Measurements from ENCODE around the gene LRFN2. TPM values are rescaled to one million over a fixed set of nuclear protein-coding genes. Genes with fewer than 3 reads are reported as not detected.

The LRFN2 gene
- total RNA-seq, 1 donor from 2014 or later = not detected

DNA sequence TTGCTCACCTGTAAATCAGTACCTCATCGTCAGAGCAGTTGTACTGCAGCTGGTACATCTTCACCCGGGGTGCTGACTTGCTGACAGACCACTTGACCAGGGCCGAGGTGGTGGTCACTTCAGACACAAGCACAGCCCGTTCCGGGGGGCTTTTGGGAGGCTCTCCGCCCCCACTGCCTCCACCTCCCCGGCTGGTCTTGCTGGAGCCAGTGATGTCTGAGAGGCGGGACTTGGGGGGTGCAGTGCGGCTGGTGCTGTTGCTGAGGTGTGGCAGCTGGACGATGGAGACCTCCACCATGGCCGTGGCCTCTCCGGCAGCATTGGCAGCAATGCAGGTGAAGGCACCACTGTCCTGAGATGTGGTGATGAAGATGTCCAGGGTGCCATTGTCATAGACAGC, 155.5 kb downstream of the LRFN2 start:
- DNase-seq (ENCODE audit: low read depth) = no peak
- H3K4me3 ChIP-seq (ENCODE audit: low read depth, low read length) = no peak overlapping the region
- TF ChIP-seq, protein P1, sequence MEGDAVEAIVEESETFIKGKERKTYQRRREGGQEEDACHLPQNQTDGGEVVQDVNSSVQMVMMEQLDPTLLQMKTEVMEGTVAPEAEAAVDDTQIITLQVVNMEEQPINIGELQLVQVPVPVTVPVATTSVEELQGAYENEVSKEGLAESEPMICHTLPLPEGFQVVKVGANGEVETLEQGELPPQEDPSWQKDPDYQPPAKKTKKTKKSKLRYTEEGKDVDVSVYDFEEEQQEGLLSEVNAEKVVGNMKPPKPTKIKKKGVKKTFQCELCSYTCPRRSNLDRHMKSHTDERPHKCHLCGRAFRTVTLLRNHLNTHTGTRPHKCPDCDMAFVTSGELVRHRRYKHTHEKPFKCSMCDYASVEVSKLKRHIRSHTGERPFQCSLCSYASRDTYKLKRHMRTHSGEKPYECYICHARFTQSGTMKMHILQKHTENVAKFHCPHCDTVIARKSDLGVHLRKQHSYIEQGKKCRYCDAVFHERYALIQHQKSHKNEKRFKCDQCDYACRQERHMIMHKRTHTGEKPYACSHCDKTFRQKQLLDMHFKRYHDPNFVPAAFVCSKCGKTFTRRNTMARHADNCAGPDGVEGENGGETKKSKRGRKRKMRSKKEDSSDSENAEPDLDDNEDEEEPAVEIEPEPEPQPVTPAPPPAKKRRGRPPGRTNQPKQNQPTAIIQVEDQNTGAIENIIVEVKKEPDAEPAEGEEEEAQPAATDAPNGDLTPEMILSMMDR (conservative IDR thresholded peaks at IDR 0.05; ENCODE audit: low read depth, low read length) = no peak

DNA sequence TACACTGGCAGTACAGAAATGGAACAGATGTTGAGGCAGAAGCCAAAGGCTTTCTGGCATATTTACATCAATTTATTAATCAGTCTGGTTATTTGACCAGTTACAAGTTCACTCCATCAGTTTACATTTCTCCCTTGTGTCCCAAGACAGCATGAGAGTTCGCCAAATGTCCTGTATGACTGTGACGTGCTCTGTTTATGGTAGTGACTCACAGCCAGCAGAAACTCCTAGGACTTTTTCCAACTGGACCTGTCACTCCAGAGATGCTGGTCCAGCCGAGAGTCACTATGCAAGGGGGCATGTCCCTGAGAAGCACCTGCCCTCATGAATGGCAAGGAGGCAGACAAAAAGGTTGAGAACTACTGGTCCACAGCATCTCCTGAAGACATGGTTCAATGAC, 160.0 kb downstream of the LRFN2 start:
- TF ChIP-seq, protein P1 (conservative IDR thresholded peaks at IDR 0.05; ENCODE audit: low read depth, low read length) = no peak
- DNase-seq (ENCODE audit: low read depth) = no peak
- H3K4me3 ChIP-seq (ENCODE audit: low read depth, low read length) = no peak overlapping the region

DNA sequence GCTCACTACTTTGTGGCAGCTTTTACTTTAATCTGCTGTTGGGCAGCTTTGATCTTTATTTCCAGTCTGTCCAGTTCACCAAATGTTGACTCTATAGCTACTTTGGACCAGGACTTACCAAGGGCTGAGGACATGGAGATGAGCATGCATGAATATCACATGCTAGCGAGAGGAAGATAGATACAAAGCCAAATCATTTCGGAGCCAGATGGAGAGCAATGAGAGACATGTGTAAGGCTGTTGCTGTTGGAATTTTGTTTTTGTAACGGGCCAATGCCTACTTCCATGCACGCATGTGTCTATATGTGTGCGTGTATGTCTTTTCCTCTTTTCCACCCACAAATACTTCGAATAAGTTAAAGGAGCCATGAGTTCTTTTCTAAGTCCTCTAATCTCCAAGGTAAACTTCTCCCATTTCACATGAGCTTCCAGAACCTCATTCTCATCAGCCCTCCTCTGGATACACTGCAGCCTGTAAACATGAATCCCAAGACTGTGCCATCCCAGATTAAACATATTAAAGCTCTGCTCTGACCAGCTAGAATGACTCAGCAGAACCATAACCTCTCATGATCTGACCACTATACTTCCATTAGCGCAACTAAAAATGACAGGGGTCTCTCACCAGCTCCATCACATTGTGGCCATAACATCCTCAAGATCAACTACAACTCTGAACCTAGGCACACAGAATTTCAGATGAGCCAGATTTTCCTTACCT, 160.7 kb downstream of the LRFN2 start:
- H3K4me3 ChIP-seq (ENCODE audit: low read depth, low read length) = no peak overlapping the region
- TF ChIP-seq, protein P1 (conservative IDR thresholded peaks at IDR 0.05; ENCODE audit: low read depth, low read length) = no peak
- no peak for DNase-seq (ENCODE audit: low read depth)

DNA sequence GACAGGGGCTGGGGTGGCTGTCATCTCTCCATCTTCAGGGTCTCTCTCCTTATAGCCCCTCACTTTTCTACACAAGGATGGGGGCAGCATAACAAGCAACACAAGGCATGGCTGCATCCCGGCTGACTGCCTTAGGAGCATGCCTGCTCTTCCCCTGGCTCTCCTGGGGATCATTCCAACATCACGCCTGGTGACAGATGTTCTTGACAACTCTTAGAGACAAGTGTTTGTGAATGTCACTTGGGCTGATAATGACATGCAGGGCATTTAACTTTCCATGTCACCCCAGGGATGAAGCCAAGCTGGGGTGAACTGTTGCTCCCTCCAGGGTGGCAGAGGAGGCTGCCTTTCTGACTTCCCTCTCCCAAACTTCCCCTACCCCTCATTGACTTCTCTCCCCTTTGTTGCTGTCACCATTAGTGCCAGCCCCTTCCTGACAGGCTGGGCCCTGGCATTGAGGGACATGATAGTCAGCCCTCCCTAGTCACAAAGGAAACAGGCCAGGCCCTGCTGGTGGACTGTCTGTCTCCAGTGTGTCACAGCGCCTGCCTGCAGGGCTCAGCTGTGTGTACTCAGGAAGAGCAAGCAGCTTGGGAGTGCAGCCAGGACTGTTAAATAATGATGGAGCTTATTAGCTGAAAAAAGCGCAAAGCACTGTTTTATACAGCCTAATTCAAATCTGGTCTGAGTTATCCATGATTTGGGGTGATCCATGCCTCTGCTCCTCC, 161.8 kb downstream of the LRFN2 start:
- no peak overlapping the region for H3K4me3 ChIP-seq (ENCODE audit: low read depth, low read length)
- no peak for DNase-seq (ENCODE audit: low read depth)
- TF ChIP-seq, protein P1 (conservative IDR thresholded peaks at IDR 0.05; ENCODE audit: low read depth, low read length) = no peak

DNA sequence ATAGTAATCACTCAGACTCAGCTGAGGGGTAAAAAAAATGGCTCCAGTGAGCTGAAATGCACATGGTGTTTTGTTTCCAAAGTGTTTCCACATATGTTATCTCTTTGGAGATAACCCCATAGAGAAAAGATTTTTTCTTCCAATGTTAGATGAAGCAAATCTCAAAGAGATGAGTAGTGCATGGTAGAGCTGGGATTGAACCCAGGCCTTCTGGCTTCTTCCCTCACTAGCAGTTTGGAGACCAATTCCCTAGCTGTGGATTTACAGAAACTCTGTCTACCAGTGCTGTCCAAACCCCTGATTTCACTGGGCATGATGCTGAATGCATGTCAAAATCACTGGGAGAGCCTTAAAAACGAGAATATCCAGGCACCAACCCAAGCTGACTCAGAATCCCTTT, 165.1 kb downstream of the LRFN2 start:
- H3K4me3 ChIP-seq (ENCODE audit: low read depth, low read length) = no peak overlapping the region
- no peak for DNase-seq (ENCODE audit: low read depth)
- TF ChIP-seq, protein P1 (conservative IDR thresholded peaks at IDR 0.05; ENCODE audit: low read depth, low read length) = no peak

DNA sequence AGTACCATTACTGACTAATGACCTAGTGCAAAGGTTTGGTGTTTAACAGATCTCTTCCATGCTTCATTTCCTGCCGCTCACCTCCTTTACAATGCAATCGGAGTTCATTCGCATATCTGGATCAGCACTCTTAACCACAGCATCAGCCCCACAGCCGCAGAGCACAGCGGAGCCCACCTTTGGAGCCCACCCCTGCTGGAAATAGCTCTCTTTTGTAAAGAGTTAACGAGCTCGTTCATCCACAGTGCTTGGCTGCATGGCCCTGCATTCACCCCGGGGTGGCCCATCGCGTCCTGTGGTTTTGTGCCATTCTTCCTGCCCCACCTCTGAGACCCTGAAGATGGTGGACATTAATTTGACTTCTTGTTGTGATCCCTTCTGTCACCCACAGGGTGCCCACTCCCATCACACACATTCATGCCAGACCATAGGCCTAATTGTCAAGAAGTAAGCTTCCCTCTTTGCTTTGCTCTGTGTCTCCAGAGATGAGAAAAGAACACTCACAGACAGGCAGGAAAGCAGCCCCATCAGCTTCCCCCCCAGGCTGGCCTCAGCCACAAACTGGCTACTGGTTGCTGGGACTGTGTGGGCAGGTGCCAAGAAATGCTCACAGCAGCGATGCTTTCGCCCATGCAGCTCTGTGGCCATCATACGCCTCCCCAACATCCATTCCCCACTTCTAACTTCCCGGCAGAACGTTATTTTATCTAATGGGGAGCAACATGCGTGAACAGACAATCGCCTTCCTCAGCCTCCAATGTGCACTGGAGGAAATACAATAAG, 167.0 kb downstream of the LRFN2 start:
- no peak overlapping the region for H3K4me3 ChIP-seq (ENCODE audit: low read depth, low read length)
- TF ChIP-seq, protein P1 (conservative IDR thresholded peaks at IDR 0.05; ENCODE audit: low read depth, low read length) = no peak

More for the DNA sequence above, 167.0 kb downstream of the LRFN2 start:
- DNase-seq (ENCODE audit: low read depth) = no peak

All from epithelial cell of proximal tubule (primary cell).